Measurements from ENCODE around the gene DNER. TPM values are rescaled to one million over a fixed set of nuclear protein-coding genes. Genes with fewer than 3 reads are reported as not detected.

The DNER gene
- total RNA-seq, 2 donors from 2014 or later = 0.11 to 0.18 TPM

DNA sequence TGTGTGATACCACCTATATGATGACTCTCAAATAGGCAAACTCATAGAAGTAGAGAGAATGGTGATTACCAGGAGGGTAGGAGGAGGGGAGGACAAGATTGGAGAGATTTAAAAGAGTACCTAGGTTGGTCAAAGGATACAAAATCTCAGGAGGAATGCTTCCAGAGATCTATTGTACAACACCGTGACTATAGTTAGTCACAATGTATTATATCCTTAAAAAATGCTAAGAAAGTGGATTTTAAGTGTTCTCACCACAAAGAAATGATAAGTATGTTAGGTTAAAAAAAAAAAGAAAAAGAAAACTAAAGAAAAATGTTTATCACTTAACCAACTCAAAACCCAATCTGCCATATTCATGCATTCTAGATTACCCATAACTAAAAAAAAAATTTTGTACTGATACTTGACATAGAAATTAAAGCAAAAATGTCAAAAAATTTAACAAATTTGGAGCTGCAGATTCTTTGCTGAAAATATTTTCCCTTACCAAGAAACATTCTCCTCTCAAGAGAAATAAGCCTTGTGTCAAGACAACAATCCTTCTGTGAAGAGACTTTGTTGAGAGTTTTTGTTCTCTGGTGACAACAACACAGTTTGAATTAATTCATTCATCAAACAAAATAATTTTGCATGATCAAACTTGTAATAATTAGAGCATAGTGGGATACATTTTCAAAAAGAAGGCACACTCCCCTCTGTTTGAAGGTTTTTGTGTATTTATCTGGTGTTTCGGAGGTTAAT is 213.1 kb downstream of the DNER start:
- TF ChIP-seq CTCF (conservative IDR thresholded peaks at IDR 0.05) = no peak
- Histone ChIP-seq H3K27ac (ENCODE audit: low read depth, low read length) (no peak overlapping the region), H3K4me3 (ENCODE audit: low read length) (no peak overlapping the region), H3K4me1 (ENCODE audit: control insufficient read depth, insufficient read depth, low read length) (no peaks in the 10 kb centered on the region), H3K9ac (ENCODE audit: extremely low read depth, low read length, poor library complexity, severe bottlenecking) (no peak overlapping the region), H3K36me3 (ENCODE audit: control insufficient read depth, insufficient read depth, low read length) (no peaks in the 10 kb centered on the region), H3K27me3 (ENCODE audit: control insufficient read depth, insufficient read depth, low read length, poor library complexity, severe bottlenecking) (no peaks in the 10 kb centered on the region), H3K9me3 (ENCODE audit: control insufficient read depth, low read length) (peaks cover 6% of the 10 kb centered on the region)
- Mint-ChIP-seq H3K36me3 (ENCODE audit: low read depth) (no peaks in the 10 kb centered on the region), H3K4me1 (no peaks in the 10 kb centered on the region), H3K27me3 (ENCODE audit: insufficient read depth) (no peaks in the 10 kb centered on the region), H3K4me3 (no peak overlapping the region), H3K9me3 (peaks cover 15% of the 10 kb centered on the region), H3K27ac (no peak overlapping the region)
- WGBS, 2 experiments (ENCODE audit: insufficient coverage in 1 of 2, insufficient read length in 1 of 2) = 78% methylated on average over 1 of the region's 2 CpGs; no CpG with 5 or more reads in 1 of the 2 experiments
- DNase-seq = no peak

DNA sequence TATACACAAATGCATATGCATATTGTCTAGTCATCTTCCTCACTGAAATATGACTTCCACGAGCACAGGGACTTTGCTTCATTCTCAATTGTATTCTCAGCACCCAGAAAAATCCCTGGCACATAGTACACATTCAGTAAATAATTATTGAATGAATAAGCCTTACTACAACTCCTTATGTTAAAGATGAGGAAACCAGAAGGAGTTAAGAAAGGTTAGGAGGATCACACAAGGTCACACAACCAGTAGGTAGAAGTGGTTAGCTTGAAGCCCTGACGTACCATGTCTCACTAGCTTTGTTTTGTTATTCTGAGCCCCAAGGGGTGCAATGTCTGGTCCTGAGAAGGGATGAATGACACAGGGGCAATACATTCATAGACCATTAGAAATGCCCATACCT is 222.3 kb downstream of the DNER start:
- Mint-ChIP-seq H3K9me3 (peaks cover 17% of the 10 kb centered on the region), H3K27ac (no peak overlapping the region)
- no peak for TF ChIP-seq CTCF (conservative IDR thresholded peaks at IDR 0.05)

DNA sequence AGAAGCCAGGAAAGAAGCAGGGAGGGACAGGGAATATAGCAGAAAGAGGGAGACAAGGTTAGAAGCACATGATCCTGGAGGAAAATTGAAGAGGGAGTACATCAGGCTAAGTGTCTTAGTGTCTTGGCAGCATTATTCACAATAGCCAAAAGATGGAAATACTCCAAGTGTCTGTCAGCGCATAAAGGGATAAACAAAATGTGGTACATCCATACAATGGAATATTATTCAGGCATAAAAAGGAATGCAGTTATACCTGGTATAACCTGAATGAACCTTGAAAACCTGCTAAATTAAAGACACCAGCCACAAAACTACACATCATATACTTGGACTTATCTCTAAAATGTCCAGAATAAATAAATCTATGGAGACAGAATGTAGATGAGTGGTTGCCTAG is 224.2 kb downstream of the DNER start:
- Mint-ChIP-seq H3K36me3 (ENCODE audit: low read depth) (no peaks in the 10 kb centered on the region), H3K9me3 (peaks cover 17% of the 10 kb centered on the region), H3K4me3 (no peak overlapping the region), H3K27ac (no peak overlapping the region), H3K4me1 (peaks cover 7% of the 10 kb centered on the region), H3K27me3 (ENCODE audit: insufficient read depth) (no peaks in the 10 kb centered on the region)
- H3K27ac ChIP-seq (ENCODE audit: low read depth, low read length) = no peak overlapping the region
- H3K9ac ChIP-seq (ENCODE audit: extremely low read depth, low read length, poor library complexity, severe bottlenecking) = no peak overlapping the region
- 93% methylated on average over 1 of the region's 1 CpG; no CpG with 5 or more reads in 1 of the 2 experiments for WGBS, 2 experiments (ENCODE audit: insufficient coverage in 1 of 2, insufficient read length in 1 of 2)
- H3K36me3 ChIP-seq (ENCODE audit: control insufficient read depth, insufficient read depth, low read length) = no peaks in the 10 kb centered on the region
- no peak for DNase-seq
- no peaks in the 10 kb centered on the region for H3K4me1 ChIP-seq (ENCODE audit: control insufficient read depth, insufficient read depth, low read length)
- peaks cover 13% of the 10 kb centered on the region for H3K9me3 ChIP-seq (ENCODE audit: control insufficient read depth, low read length)
- H3K4me3 ChIP-seq (ENCODE audit: low read length) = peak overlapping the region; percentile 9
- TF ChIP-seq CTCF (conservative IDR thresholded peaks at IDR 0.05) = no peak
- no peaks in the 10 kb centered on the region for H3K27me3 ChIP-seq (ENCODE audit: control insufficient read depth, insufficient read depth, low read length, poor library complexity, severe bottlenecking)

More for the DNA sequence above, 222.3 kb downstream of the DNER start:
- no peaks in the 10 kb centered on the region for H3K4me1 ChIP-seq (ENCODE audit: control insufficient read depth, insufficient read depth, low read length)
- H3K9ac ChIP-seq (ENCODE audit: extremely low read depth, low read length, poor library complexity, severe bottlenecking) = no peak overlapping the region
- no peak overlapping the region for H3K27ac ChIP-seq (ENCODE audit: low read depth, low read length)
- DNase-seq = no peak
- no peak overlapping the region for H3K4me3 Mint-ChIP-seq
- no peaks in the 10 kb centered on the region for H3K36me3 ChIP-seq (ENCODE audit: control insufficient read depth, insufficient read depth, low read length)
- no peaks in the 10 kb centered on the region for H3K36me3 Mint-ChIP-seq (ENCODE audit: low read depth)
- H3K27me3 Mint-ChIP-seq (ENCODE audit: insufficient read depth) = no peaks in the 10 kb centered on the region
- no peak overlapping the region for H3K4me3 ChIP-seq (ENCODE audit: low read length)
- 97 to 100% methylated on average over 1 to 2 of the region's 2 CpGs for WGBS, 2 experiments (ENCODE audit: insufficient coverage in 1 of 2, insufficient read length in 1 of 2)
- no peaks in the 10 kb centered on the region for H3K4me1 Mint-ChIP-seq
- H3K9me3 ChIP-seq (ENCODE audit: control insufficient read depth, low read length) = peaks cover 13% of the 10 kb centered on the region
- H3K27me3 ChIP-seq (ENCODE audit: control insufficient read depth, insufficient read depth, low read length, poor library complexity, severe bottlenecking) = no peaks in the 10 kb centered on the region
